ENCODE measurements around the gene AK9.
"Not testable (repeated sequence)": the region's sequence is repeated elsewhere in the genome, so short reads cannot be mapped to it uniquely, and the experiment has no call there.

The AK9 gene

GRCh38 chr6:109701221-109701620, 10.2 kb upstream of the AK9 start:
- DNase-seq (ENCODE audit: insufficient read length, low spot score): no peak
- FAIRE-seq: no peak

DNA sequence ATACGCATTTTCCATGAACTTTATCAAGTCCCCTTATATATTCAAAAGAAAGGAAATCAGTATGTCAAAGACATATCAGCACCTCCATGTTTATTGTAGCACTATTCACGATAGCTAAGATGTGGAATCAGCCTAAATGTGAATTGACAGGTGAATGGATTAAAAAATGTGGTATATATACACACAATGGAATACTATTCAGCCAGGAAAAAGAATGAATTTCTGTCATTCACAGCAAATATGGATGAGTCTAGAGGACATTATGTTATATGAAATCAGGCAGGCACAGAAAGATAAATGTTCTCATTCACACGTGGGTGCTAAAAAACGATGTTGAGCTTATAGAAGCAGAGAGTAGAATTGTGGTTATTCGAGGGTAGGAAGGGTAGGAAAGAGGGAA, 5.4 kb upstream of the AK9 start:
- DNase-seq (ENCODE audit: insufficient read length, low spot score) (no peak), FAIRE-seq (no peak)

GRCh38 chr6:109695468-109695867, 4.5 kb upstream of the AK9 start:
- FAIRE-seq (no peak), DNase-seq (ENCODE audit: insufficient read length, low spot score) (no peak)

- DNase-seq (ENCODE audit: insufficient read length, low spot score) (no peak), FAIRE-seq (no peak)
Measured at GRCh38 chr6:109693111-109693510, 2.1 kb upstream of the AK9 start.

- FAIRE-seq (no peak), DNase-seq (ENCODE audit: insufficient read length, low spot score) (no peak)
Measured at GRCh38 chr6:109690373-109690736, 647 bp downstream of the AK9 start.

DNA sequence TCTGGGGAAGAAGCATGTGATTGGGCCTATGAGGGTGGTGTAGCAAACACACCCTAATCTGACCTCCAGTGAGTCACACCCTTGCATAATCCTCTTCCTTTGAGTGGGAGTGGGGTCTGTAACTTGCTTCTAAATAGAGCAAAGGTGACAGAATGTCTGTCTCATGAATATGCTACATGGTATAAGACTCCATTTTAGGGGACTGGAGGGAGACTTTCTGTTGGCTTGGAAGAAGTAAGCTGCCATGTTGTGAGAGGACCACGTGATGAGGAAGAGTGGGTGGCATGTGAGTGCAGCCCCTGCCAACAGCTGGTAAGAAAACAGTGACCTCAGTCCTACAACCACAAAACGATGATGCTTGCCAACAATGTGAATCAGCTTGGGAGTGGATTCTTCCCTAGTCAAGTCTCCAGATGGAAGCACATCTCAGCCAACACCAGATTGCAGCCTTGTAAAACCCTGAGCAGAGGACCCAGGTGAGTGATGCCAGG, 3.7 kb downstream of the AK9 start:
- DNase-seq (ENCODE audit: insufficient read length, low spot score) (no peak), FAIRE-seq (no peak)

- FAIRE-seq: no peak
- DNase-seq (ENCODE audit: insufficient read length, low spot score): no peak
Measured at GRCh38 chr6:109686566-109687265, 4.3 kb downstream of the AK9 start.

DNA sequence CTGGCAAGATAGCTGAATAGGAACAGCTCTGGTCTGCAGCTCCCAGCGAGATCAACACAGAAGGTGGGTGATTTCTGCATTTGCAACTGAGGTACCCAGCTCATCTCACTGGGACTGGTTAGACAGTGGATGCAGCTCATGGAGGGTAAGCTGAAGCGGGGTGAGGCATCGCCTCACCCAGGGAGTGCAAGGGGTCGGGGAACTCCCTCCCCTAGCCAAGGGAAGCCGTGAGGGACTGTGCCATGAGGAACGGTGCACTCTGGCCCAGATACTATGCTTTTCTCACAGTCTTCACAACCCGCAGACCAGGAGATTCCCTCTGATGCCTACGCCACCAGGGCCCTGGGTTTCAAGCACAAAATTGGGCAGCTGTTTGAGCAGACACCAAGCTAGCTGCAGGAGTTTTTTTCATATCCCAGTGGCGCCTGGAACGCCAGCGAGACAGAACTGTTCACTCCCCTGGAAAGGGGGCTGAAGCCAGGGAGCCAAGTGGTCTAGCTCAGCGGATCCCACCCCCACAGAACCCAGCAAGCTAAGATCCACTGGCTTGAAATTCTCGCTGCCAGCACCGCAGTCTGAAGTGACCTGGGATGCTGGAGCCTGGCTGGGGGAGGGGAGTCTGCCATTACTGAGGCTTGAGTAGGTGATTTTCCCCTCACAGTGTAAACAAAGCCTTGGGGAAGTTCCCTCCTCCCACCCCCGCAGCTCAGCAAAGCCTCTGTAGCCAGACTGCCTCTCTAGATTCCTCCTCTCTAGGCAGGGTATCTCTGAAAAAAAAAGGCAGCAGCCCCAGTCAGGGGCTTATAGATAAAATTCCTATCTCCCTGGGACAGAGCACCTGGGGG, 12.1 kb downstream of the AK9 start:
- DNase-seq (ENCODE audit: insufficient read length, low spot score); FAIRE-seq: not testable (repeated sequence)

DNA sequence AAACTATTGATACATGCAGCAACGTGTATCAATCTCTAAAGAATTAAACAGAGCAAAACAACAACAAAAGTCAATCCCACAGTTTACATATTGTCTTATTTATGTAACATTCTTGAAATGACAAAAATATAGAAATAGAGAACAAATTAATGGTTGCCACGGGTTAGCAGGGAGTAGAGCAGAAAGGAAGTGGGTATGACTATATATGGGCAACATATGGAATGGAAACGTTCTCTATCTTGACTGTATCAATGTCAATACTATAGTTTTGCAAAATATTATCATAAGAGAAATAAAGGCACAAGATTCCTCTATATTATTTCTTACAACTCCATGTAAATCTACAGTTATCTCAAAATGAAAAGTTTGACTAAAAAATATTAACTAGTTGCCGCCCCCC, 12.8 kb downstream of the AK9 start:
- FAIRE-seq (no peak), DNase-seq (ENCODE audit: insufficient read length, low spot score) (no peak)

GRCh38 chr6:109676724-109677123, 14.3 kb downstream of the AK9 start:
- DNase-seq (ENCODE audit: insufficient read length, low spot score) (no peak), FAIRE-seq (no peak)

DNA sequence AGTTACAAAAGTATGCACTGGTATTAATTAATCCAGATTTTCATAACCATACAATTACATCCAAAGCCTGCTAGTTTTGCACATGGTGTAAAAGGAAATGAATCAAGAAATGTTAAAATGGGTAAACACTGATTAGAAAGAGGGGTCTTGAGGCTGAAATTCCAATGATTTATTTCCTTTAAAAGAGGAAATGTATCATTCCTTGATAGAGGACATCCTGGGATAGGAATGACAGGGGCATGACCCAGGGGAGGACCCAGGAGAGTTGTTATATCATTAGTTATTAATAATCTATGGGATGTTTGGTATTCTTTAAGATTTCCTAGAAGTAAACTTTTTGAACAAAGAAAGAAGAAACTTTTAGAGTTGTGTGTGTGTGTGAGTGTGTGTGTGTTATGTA, 18.2 kb downstream of the AK9 start:
- FAIRE-seq (no peak), DNase-seq (ENCODE audit: insufficient read length, low spot score) (no peak)

- FAIRE-seq: no peak
- DNase-seq (ENCODE audit: insufficient read length, low spot score): no peak
Measured at GRCh38 chr6:109672175-109672574, 18.8 kb downstream of the AK9 start.

DNA sequence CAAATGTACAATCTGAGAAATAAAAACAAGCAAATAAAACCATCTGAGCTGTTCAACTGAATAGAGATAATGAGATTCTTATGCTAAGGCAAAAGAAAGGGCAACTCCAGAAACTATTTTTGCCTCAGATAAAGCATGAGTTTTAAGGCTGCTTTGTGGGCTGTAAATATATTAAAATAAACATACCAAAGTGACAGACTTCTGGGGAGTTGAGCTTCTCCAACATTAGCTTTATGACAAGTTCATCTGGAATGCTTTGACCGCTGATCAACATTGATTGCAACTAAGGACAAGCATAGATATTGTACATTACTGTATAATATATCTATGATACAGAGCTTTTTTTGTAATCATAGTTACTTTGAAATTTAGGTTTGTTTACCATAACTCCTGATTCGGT, 19.3 kb downstream of the AK9 start:
- DNase-seq (ENCODE audit: insufficient read length, low spot score) (peak; percentile 19), FAIRE-seq (no peak)

DNA sequence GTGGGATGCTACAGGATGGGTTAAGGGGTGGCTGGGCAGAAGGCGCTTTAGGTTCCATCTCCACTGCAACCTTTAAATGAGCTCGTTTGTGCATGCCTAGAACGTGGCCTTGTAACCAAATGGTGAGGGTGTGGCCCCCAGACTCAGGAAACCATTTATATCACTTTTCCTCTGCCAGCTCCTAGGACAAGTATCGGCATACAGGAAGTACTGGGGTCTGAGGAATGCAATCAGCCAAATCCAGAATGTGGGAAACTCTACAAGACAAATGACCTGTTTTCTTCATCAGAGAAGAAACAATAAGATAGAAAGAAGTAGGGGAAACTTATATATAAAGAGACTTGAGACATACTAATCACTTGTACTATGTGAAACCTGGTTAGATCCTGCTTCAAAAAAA, 21.2 kb downstream of the AK9 start:
- DNase-seq (ENCODE audit: insufficient read length, low spot score) (no peak), FAIRE-seq (no peak)

- FAIRE-seq: no peak
Measured at GRCh38 chr6:109662192-109662591, 28.8 kb downstream of the AK9 start.

GRCh38 chr6:109660526-109661320, 30.3 kb downstream of the AK9 start:
- no peak for FAIRE-seq
- DNase-seq (ENCODE audit: insufficient read length, low spot score): no peak

More at GRCh38 chr6:109662192-109662591, 28.8 kb downstream of the AK9 start:
- DNase-seq (ENCODE audit: insufficient read length, low spot score): no peak

- no peak for DNase-seq (ENCODE audit: insufficient read length, low spot score)
- FAIRE-seq: no peak
Measured at GRCh38 chr6:109655761-109656262, 35.2 kb downstream of the AK9 start.

GRCh38 chr6:109653264-109653663, 37.7 kb downstream of the AK9 start:
- DNase-seq (ENCODE audit: insufficient read length, low spot score) (no peak), FAIRE-seq (no peak)

GRCh38 chr6:109644131-109644530, 46.9 kb downstream of the AK9 start:
- FAIRE-seq: no peak
- no peak for DNase-seq (ENCODE audit: insufficient read length, low spot score)

GRCh38 chr6:109632405-109632804, 58.6 kb downstream of the AK9 start:
- DNase-seq (ENCODE audit: insufficient read length, low spot score) (no peak), FAIRE-seq (no peak)

- DNase-seq (ENCODE audit: insufficient read length, low spot score): no peak
Measured at GRCh38 chr6:109631403-109631802, 59.6 kb downstream of the AK9 start.

More at GRCh38 chr6:109631403-109631802, 59.6 kb downstream of the AK9 start:
- FAIRE-seq: no peak

Measured in HTR-8/SVneo (cell line).